Right lobe of liver (tissue), 6 donors: ENCODE measurements around the gene SYTL3. TPM values are rescaled to one million over a fixed set of nuclear protein-coding genes. Genes with fewer than 3 reads are reported as not detected.
"Not testable (repeated sequence)": the region's sequence is repeated elsewhere in the genome, so short reads cannot be mapped to it uniquely, and the experiment has no call there.

Experiments used
- ATAC-seq, 4 donors: fragments of 200-7000 bp; cut with Tn5 transposase; one replicate each; pipeline ENCODE4 v1.9.1; 2020; ENCODE audit warnings: mild to moderate bottlenecking in 4 of 4, moderate library complexity in 4 of 4
- DNase-seq, 3 donors: peaks; one replicate each; pipeline ENCODE4 v3.0.0-alpha.2; 2020
- H3K27ac ChIP-seq, 3 donors: fragments of 200-600 bp; one replicate each; pipeline ENCODE4 v1.8.0; 2022
- H3K27me3 ChIP-seq, 2 donors: fragments of 200-600 bp; one replicate each; pipeline ENCODE4 v1.8.0; 2022
- H3K36me3 ChIP-seq, 4 donors: fragments of 200-600 bp; sonication (generic) in 1 of 4; one replicate each; pipeline versions ENCODE4 v1.5.1 to v1.8.0; 2017 to 2022; ENCODE audit warnings: control low read depth in 1 of 4
- H3K4me1 ChIP-seq, 4 donors: fragments of 200-600 bp; sonication (generic) in 1 of 4; one replicate each; pipeline versions ENCODE4 v1.5.1 to v1.8.0; 2017 to 2022; ENCODE audit warnings: control low read depth in 1 of 4
- H3K4me3 ChIP-seq, 3 donors: fragments of 200-600 bp; one replicate each; pipeline ENCODE4 v1.8.0; 2022
- H3K9me3 ChIP-seq, 4 donors: fragments of 200-600 bp; sonication (generic) in 1 of 4; one replicate each; pipeline versions ENCODE4 v1.5.1 to v1.8.0; 2017 to 2022; ENCODE audit warnings: control low read depth in 1 of 4
- POLR2A ChIP-seq: fragments of 450-650 bp; IDR thresholded peaks from one replicate; pipeline ENCODE4 v1.6.1; 2017; ENCODE audit warnings: antibody characterized with exemption, mild to moderate bottlenecking
- whole genome bisulfite sequencing: methylation state at CpG from one replicate; pipeline ENCODE4 v1.1.6; 2018; ENCODE audit warnings: low coverage, low lambda C conversion rate; ENCODE audit not compliant: insufficient coverage; ENCODE audit errors: missing lambda C conversion rate; 5-methylcytosine and 5-hydroxymethylcytosine counted together
- intact Hi-C, 2 donors: fragments of 100-400 bp; cut with DNase I; formaldehyde crosslinking; loops; one replicate each; pipeline versions ENCODE4 v1.11.2 to v1.14.1; 2022
- total RNA-seq, 6 experiments: library from RNA; depleted of rRNA in 2 of 6; stranded (reverse); fragments of >200 nt in 2 of 6; fragmentation: NEBNext Ultra II Directional in 3 of 6; extraction: Animal tissue kit (Norgen Biotek cat#: 25700) in 3 of 6; gene quantifications; one replicate each; pipeline versions ENCODE4 v1.1.0 to v1.2.4, GENCODE V29; 2016 to 2023
- TF ChIP-seq, protein P1 (sequence below), 4 donors: fragments of 200-600 bp in 3 of 4; fragments of 450-650 bp in 1 of 4; IDR thresholded peaks; one replicate each; pipeline versions ENCODE4 v1.5.1 to v1.8.0; 2016 to 2022; ENCODE audit warnings: antibody characterized with exemption in 4 of 4, mild to moderate bottlenecking in 2 of 4
- donor health status: DM: no; HTN: yes; CAD: no.
- donor health status: DM: no; HTN: no; CAD: no.
- donor health status: DM: no; HTN: no; CAD: no.
- donor health status: DM: no; HTN: yes; CAD: no.
- donor health status: DM: no; HTN: yes; CAD: no.

The SYTL3 gene
- total RNA-seq, 6 experiments from 2014 or later = 0.66 to 1.7 (median 1.0) TPM

- H3K4me1 ChIP-seq = no peaks in the 10 kb centered on the region
- TF ChIP-seq POLR2A = no peak
- TF ChIP-seq, protein P1, sequence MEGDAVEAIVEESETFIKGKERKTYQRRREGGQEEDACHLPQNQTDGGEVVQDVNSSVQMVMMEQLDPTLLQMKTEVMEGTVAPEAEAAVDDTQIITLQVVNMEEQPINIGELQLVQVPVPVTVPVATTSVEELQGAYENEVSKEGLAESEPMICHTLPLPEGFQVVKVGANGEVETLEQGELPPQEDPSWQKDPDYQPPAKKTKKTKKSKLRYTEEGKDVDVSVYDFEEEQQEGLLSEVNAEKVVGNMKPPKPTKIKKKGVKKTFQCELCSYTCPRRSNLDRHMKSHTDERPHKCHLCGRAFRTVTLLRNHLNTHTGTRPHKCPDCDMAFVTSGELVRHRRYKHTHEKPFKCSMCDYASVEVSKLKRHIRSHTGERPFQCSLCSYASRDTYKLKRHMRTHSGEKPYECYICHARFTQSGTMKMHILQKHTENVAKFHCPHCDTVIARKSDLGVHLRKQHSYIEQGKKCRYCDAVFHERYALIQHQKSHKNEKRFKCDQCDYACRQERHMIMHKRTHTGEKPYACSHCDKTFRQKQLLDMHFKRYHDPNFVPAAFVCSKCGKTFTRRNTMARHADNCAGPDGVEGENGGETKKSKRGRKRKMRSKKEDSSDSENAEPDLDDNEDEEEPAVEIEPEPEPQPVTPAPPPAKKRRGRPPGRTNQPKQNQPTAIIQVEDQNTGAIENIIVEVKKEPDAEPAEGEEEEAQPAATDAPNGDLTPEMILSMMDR (IDR thresholded peaks at IDR 0.05) = no peak
- peaks cover 0 to 23% (median 10%) of the 10 kb centered on the region in 4 donors for H3K36me3 ChIP-seq
- intact Hi-C loops = no loop called here
- WGBS = 93% methylated on average over 5 of the region's 13 CpGs
- H3K27me3 ChIP-seq = no peaks in the 10 kb centered on the region
- no peak overlapping the region for H3K27ac ChIP-seq
- ATAC-seq = no peak
- no peak for DNase-seq
- no peak overlapping the region for H3K4me3 ChIP-seq
- no peaks in the 10 kb centered on the region for H3K9me3 ChIP-seq
These were observed 40.2 kb upstream of the SYTL3 start for GRCh38 chr6:158609455-158610155.

- Histone ChIP-seq H3K4me3 (no peak overlapping the region), H3K27ac (no peak overlapping the region), H3K4me1 (no peaks in the 10 kb centered on the region), H3K9me3 (no peaks in the 10 kb centered on the region), H3K36me3 (peaks cover 0 to 22% (median 10%) of the 10 kb centered on the region in 4 donors), H3K27me3 (no peaks in the 10 kb centered on the region)
- TF ChIP-seq, protein P1 (IDR thresholded peaks at IDR 0.05) = no peak
- no peak for TF ChIP-seq POLR2A
- DNase-seq = no peak
- intact Hi-C loops = no loop called here
- WGBS = 75% methylated on average over 2 of the region's 9 CpGs
- no peak for ATAC-seq
These were observed 39.4 kb upstream of the SYTL3 start for GRCh38 chr6:158610319-158610968.

DNA sequence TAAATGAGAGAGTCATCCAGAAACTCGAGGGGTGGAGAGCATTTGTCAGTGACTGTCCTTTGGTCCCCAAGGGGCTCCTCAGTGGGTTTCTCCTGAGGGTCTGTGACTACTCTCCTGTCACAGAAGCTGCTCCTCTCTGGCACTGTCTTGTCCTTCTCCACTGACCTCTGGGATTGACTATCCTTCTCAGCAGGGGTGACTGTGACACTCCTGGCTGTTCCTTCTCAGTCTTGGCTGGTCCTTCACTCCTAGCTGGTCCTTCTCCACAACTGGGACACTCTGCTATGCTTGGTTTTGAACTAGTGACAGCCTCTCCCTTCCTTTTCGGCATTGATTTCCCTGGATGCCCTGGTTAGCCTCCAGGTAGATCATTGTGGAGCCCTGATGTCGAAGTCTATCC lies 38.8 kb upstream of the SYTL3 start:
- Histone ChIP-seq H3K36me3 (peaks cover 0 to 22% (median 10%) of the 10 kb centered on the region in 4 donors), H3K27ac (no peak overlapping the region), H3K9me3 (no peaks in the 10 kb centered on the region), H3K27me3 (no peaks in the 10 kb centered on the region), H3K4me3 (no peak overlapping the region), H3K4me1 (no peaks in the 10 kb centered on the region)
- DNase-seq (no peak), ATAC-seq (no peak)
- TF ChIP-seq, protein P1 (IDR thresholded peaks at IDR 0.05) = no peak
- no peak for TF ChIP-seq POLR2A
- intact Hi-C loops = no loop called here
- no CpG with 5 or more reads among the region's 3 CpGs for WGBS

- WGBS = 53% methylated on average over 12 of the region's 14 CpGs
These were observed 38.1 kb upstream of the SYTL3 start for GRCh38 chr6:158611541-158612370.

GRCh38 chr6:158614606-158615005 lies 35.2 kb upstream of the SYTL3 start:
- H3K27ac ChIP-seq, H3K36me3 ChIP-seq, DNase-seq, H3K4me1 ChIP-seq, H3K9me3 ChIP-seq, H3K27me3 ChIP-seq, ATAC-seq, H3K4me3 ChIP-seq, intact Hi-C loops: not testable (repeated sequence)
- 90% methylated on average over 3 of the region's 3 CpGs for WGBS

More at GRCh38 chr6:158611541-158612370, 38.1 kb upstream of the SYTL3 start:
- Histone ChIP-seq H3K9me3 (no peaks in the 10 kb centered on the region), H3K27me3 (no peaks in the 10 kb centered on the region), H3K4me1 (no peaks in the 10 kb centered on the region), H3K27ac (no peak overlapping the region), H3K4me3 (no peak overlapping the region), H3K36me3 (peaks cover 0 to 22% (median 10%) of the 10 kb centered on the region in 4 donors)
- TF ChIP-seq, protein P1 (IDR thresholded peaks at IDR 0.05) = no peak
- TF ChIP-seq POLR2A = no peak
- DNase-seq = no peak
- peak in 1 of 4 donors; percentile 18 for ATAC-seq
- intact Hi-C loops = no loop called here

- intact Hi-C loops = not testable (repeated sequence)
- whole genome bisulfite sequencing = 100% methylated on average over 3 of the region's 3 CpGs
These were observed 31.6 kb upstream of the SYTL3 start for GRCh38 chr6:158618289-158618688.

More at GRCh38 chr6:158618289-158618688, 31.6 kb upstream of the SYTL3 start:
- not testable (repeated sequence) for H3K9me3 ChIP-seq, DNase-seq, H3K36me3 ChIP-seq, H3K27me3 ChIP-seq, H3K27ac ChIP-seq, H3K4me1 ChIP-seq, H3K4me3 ChIP-seq, ATAC-seq
